ENCODE measurements around the gene UVRAG.

DNA sequence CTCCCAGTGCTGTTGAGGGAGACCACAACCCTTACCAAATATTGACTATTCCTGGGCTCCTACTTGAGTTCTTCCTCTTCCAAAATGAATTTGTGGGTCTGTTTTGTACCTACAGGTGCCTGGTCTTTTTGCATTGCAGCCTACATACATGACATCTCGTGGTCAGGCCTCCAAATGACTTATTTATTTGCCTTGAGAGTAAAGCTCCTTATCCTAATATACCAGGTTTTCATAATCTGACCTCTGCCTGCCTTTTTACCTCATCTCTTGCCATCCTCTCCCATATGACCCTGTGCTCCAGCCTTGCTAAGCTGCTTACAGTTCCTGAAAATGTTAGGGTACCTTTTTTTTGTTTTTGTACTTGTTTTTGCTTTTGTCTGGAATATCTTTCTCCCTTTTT, 130.4 kb downstream of the UVRAG start:
- TF ChIP-seq CTCF (IDR thresholded peaks at IDR 0.05) = no peak
- no peak for TF ChIP-seq POLR2AphosphoS5 (IDR thresholded peaks at IDR 0.05; ENCODE audit: insufficient read depth in 1 of 2, low read depth in 1 of 2)
- no peak for TF ChIP-seq POLR2A (IDR thresholded peaks at IDR 0.05)
